MM.1S (cell line): ENCODE data around the gene STAG1.
"Not testable (repeated sequence)": the region's sequence is repeated elsewhere in the genome, so short reads cannot be mapped to it uniquely, and the experiment has no call there.

ENCODE experiments used
- DNase-seq: peaks from one replicate; pipeline ENCODE4 v3.0.0-alpha.2; 2015
- H2AFZ ChIP-seq: fragments of 300-600 bp; sonication (generic); 2 replicates; pipeline ENCODE4 v1.6.0; 2016; ENCODE audit warnings: antibody characterized with exemption, low read length
- H3F3A ChIP-seq: fragments of 300-600 bp; sonication (generic); 2 replicates; pipeline ENCODE4 v1.6.1; 2016; ENCODE audit warnings: mild to moderate bottlenecking, antibody characterized with exemption, low read length, moderate library complexity, mixed read lengths; ENCODE audit not compliant: insufficient read depth
- H3K27ac ChIP-seq: fragments of 300-600 bp; sonication (generic); 2 replicates; pipeline ENCODE4 v1.5.1; 2016; ENCODE audit warnings: mild to moderate bottlenecking, low read length
- H3K27me3 ChIP-seq: fragments of 300-600 bp; sonication (generic); replicated peaks from 2 replicates; pipeline ENCODE4 v1.6.0; 2016; ENCODE audit warnings: low read length; ENCODE audit not compliant: insufficient read depth
- H3K36me3 ChIP-seq: fragments of 300-600 bp; sonication (generic); replicated peaks from 2 replicates; pipeline ENCODE4 v1.6.1; 2016; ENCODE audit warnings: mild to moderate bottlenecking, low read length, mixed read lengths; ENCODE audit not compliant: insufficient read depth
- H3K4me1 ChIP-seq: fragments of 300-600 bp; sonication (generic); 2 replicates; pipeline ENCODE4 v1.6.1; 2016; ENCODE audit warnings: low read length, mixed read lengths
- H3K4me2 ChIP-seq: fragments of 300-600 bp; sonication (generic); 2 replicates; pipeline ENCODE4 v1.6.0; 2016; ENCODE audit warnings: low read depth, low read length
- H3K4me3 ChIP-seq: fragments of 300-600 bp; sonication (generic); 2 replicates; pipeline ENCODE4 v1.5.1; 2016; ENCODE audit warnings: low read length, mixed read lengths
- H3K79me2 ChIP-seq: fragments of 300-600 bp; sonication (generic); 2 replicates; pipeline ENCODE4 v1.6.1; 2016; ENCODE audit warnings: mixed run types, low read length, mixed read lengths
- H3K9ac ChIP-seq: fragments of 300-600 bp; sonication (generic); 2 replicates; pipeline ENCODE4 v1.6.1; 2016; ENCODE audit warnings: low read length, mixed read lengths
- H3K9me2 ChIP-seq: fragments of 300-600 bp; sonication (generic); replicated peaks from 2 replicates; pipeline ENCODE4 v1.6.1; 2016; ENCODE audit warnings: mild to moderate bottlenecking, low read length, mixed read lengths; ENCODE audit not compliant: insufficient read depth
- H3K9me3 ChIP-seq: fragments of 300-600 bp; sonication (generic); replicated peaks from 2 replicates; pipeline ENCODE4 v1.6.1; 2016; ENCODE audit warnings: mild to moderate bottlenecking, low read length, mixed read lengths; ENCODE audit not compliant: insufficient read depth
- H4K20me1 ChIP-seq: fragments of 300-600 bp; sonication (generic); 2 replicates; pipeline ENCODE4 v1.6.1; 2016; ENCODE audit warnings: mild to moderate bottlenecking, low read length, moderate library complexity, mixed read lengths; ENCODE audit not compliant: insufficient read depth
- CTCF ChIP-seq: fragments of 300-600 bp; sonication (generic); IDR thresholded peaks from 2 replicates; pipeline ENCODE4 v1.5.1; 2016; ENCODE audit warnings: antibody characterized with exemption, low read length, mixed read lengths
- EZH2 ChIP-seq: fragments of 300-600 bp; sonication (generic); optimal IDR thresholded peaks from 2 replicates; pipeline ENCODE3; 2017; ENCODE audit warnings: low read depth, mild to moderate bottlenecking, antibody characterized with exemption, low read length, mixed read lengths
- EZH2phosphoT487 ChIP-seq: fragments of 300-600 bp; sonication (generic); IDR thresholded peaks from 2 replicates; pipeline ENCODE4 v1.6.1; 2018; ENCODE audit warnings: antibody characterized with exemption, low read length

STAG1 gene

GRCh38 chr3:136343873-136344555 lies 408.2 kb downstream of the STAG1 start:
- H3K36me3 ChIP-seq, result peaks cover 3% of the 10 kb centered on the region; the same call in 1 of the 2 replicates
- DNase-seq, result no peak

GRCh38 chr3:136343446-136343845 lies 408.7 kb downstream of the STAG1 start:
- Histone ChIP-seq H2AFZ (peak overlapping the region; percentile 18), H3K36me3 (peaks cover 3% of the 10 kb centered on the region; the same call in 1 of the 2 replicates)
- peak; percentile 82 for DNase-seq

More at GRCh38 chr3:136343873-136344555, 408.2 kb downstream of the STAG1 start:
- H3K9ac ChIP-seq, result peak overlapping the region; percentile 3; the same call in 1 of the 2 replicates
- H3K27ac ChIP-seq, result peak overlapping the region; percentile 75
- H4K20me1 ChIP-seq, result no peaks in the 10 kb centered on the region
- H3K9me2 ChIP-seq, result no peaks in the 10 kb centered on the region
- H3K4me3 ChIP-seq, result no peak overlapping the region; the same call in 1 of the 2 replicates
- TF ChIP-seq EZH2, result no peak
- TF ChIP-seq CTCF, result no peak
- no peak for TF ChIP-seq EZH2phosphoT487
- H3K79me2 ChIP-seq, result no peaks in the 10 kb centered on the region
- peak overlapping the region; percentile 18 for H2AFZ ChIP-seq
- no peaks in the 10 kb centered on the region for H3K27me3 ChIP-seq
- H3K4me1 ChIP-seq, result peaks cover 23% of the 10 kb centered on the region
- peaks cover 23% of the 10 kb centered on the region for H3F3A ChIP-seq
- H3K4me2 ChIP-seq, result peak overlapping the region; percentile 48
- H3K9me3 ChIP-seq, result no peaks in the 10 kb centered on the region

GRCh38 chr3:136336329-136337100 lies 415.7 kb downstream of the STAG1 start:
- H3K4me3 ChIP-seq, result no peak overlapping the region
- H3K36me3 ChIP-seq, result peaks cover 3% of the 10 kb centered on the region; the same call in 1 of the 2 replicates
- no peaks in the 10 kb centered on the region for H3K9me2 ChIP-seq
- H4K20me1 ChIP-seq, result no peaks in the 10 kb centered on the region
- H3K9me3 ChIP-seq, result no peaks in the 10 kb centered on the region
- H3K79me2 ChIP-seq, result no peaks in the 10 kb centered on the region
- H2AFZ ChIP-seq, result no peak overlapping the region
- no peak for DNase-seq
- H3F3A ChIP-seq, result no peaks in the 10 kb centered on the region
- H3K9ac ChIP-seq, result no peak overlapping the region
- no peak overlapping the region for H3K27ac ChIP-seq
- TF ChIP-seq EZH2 (no peak), CTCF (no peak), EZH2phosphoT487 (no peak)
- H3K4me2 ChIP-seq, result no peak overlapping the region
- H3K27me3 ChIP-seq, result no peaks in the 10 kb centered on the region
- H3K4me1 ChIP-seq, result peaks cover 6% of the 10 kb centered on the region; the same call in 1 of the 2 replicates

More at GRCh38 chr3:136343446-136343845, 408.7 kb downstream of the STAG1 start:
- no peak overlapping the region; the same call in 1 of the 2 replicates for H3K4me3 ChIP-seq
- H3K79me2 ChIP-seq, result no peaks in the 10 kb centered on the region
- peaks cover 23% of the 10 kb centered on the region for H3F3A ChIP-seq
- no peak for TF ChIP-seq EZH2
- no peak for TF ChIP-seq EZH2phosphoT487
- TF ChIP-seq CTCF, result no peak
- peak overlapping the region; percentile 75 for H3K27ac ChIP-seq
- peak overlapping the region; percentile 48 for H3K4me2 ChIP-seq
- H3K9me2 ChIP-seq, result no peaks in the 10 kb centered on the region
- no peaks in the 10 kb centered on the region for H3K27me3 ChIP-seq
- no peaks in the 10 kb centered on the region for H4K20me1 ChIP-seq
- peaks cover 23% of the 10 kb centered on the region for H3K4me1 ChIP-seq
- H3K9ac ChIP-seq, result peak overlapping the region; percentile 3; the same call in 1 of the 2 replicates
- no peaks in the 10 kb centered on the region for H3K9me3 ChIP-seq

- not testable (repeated sequence) for H3K9ac ChIP-seq, H3K36me3 ChIP-seq, DNase-seq, H4K20me1 ChIP-seq, H2AFZ ChIP-seq, H3K4me2 ChIP-seq, H3K4me1 ChIP-seq, H3F3A ChIP-seq, H3K27ac ChIP-seq, H3K4me3 ChIP-seq, H3K9me3 ChIP-seq, H3K27me3 ChIP-seq, H3K79me2 ChIP-seq, H3K9me2 ChIP-seq
Observed at GRCh38 chr3:136334726-136335125, 417.5 kb downstream of the STAG1 start.
